Transverse colon (tissue), 4 donors: ENCODE measurements around the gene KYNU. TPM values are rescaled to one million over a fixed set of nuclear protein-coding genes. Genes with fewer than 3 reads are reported as not detected.

ENCODE experiments used
- DNase-seq: peaks from one replicate; pipeline ENCODE4 v3.0.0-alpha.2; 2019
- H3K27ac ChIP-seq, 4 donors: fragments of 200-600 bp; sonication (generic); 2 replicates each; pipeline ENCODE4 v1.5.1; 2016 to 2018; ENCODE audit warnings: inconsistent platforms in 4 of 4
- H3K27me3 ChIP-seq: fragments of 200-600 bp; sonication (generic); 2 replicates; pipeline ENCODE4 v1.5.1; 2017; ENCODE audit warnings: inconsistent platforms
- H3K36me3 ChIP-seq, 4 donors: fragments of 200-600 bp; sonication (generic); 2 replicates each; pipeline ENCODE4 v1.5.1; 2017 to 2019; ENCODE audit warnings: inconsistent platforms in 4 of 4
- H3K4me1 ChIP-seq, 4 donors: fragments of 200-600 bp; sonication (generic); 2 replicates each; pipeline ENCODE4 v1.5.1; 2017 to 2020; ENCODE audit warnings: inconsistent platforms in 4 of 4
- H3K4me3 ChIP-seq, 4 donors: fragments of 200-600 bp; sonication (generic); 1 replicate in 1 of 4; 2 replicates in 3 of 4; pipeline versions ENCODE4 v1.5.1 to v1.6.1; 2017 to 2019; ENCODE audit warnings: inconsistent platforms in 4 of 4
- H3K9me3 ChIP-seq, 2 donors: fragments of 200-600 bp; sonication (generic); 2 replicates each; pipeline ENCODE4 v1.5.1; 2017 to 2019; ENCODE audit warnings: inconsistent platforms in 2 of 2
- EP300 ChIP-seq: sonication (generic); formaldehyde crosslinking; IDR thresholded peaks from one replicate; pipeline ENCODE4 v1.6.1; 2017; ENCODE audit warnings: antibody characterized with exemption, low read depth
- POLR2A ChIP-seq: fragments of 450-650 bp; IDR thresholded peaks from one replicate; pipeline ENCODE4 v1.6.1; 2016; ENCODE audit warnings: antibody characterized with exemption, mild to moderate bottlenecking, moderate library complexity
- POLR2AphosphoS5 ChIP-seq, 3 donors: sonication (generic); formaldehyde crosslinking; IDR thresholded peaks; one replicate each; pipeline ENCODE4 v1.6.1; 2016; ENCODE audit warnings: antibody characterized with exemption in 3 of 3
- WGBS, 2 donors: methylation state at CpG; one replicate each; pipeline ENCODE4 v1.1.5; 2018; ENCODE audit warnings: low coverage in 1 of 2; 5-methylcytosine and 5-hydroxymethylcytosine counted together
- in situ Hi-C, 4 donors: fragments of 200-750 bp; cut with MboI; loops; one replicate each; pipeline versions ENCODE4 v1.15.0 to v1.15.1; 2017; ENCODE audit warnings: low sequenced_read_pairs in 3 of 4, low pct_ligation_motif_present in 1 of 4, low pct_unique_long_range_greater_than_20kb in 1 of 4
- intact Hi-C: fragments of 100-400 bp; cut with DNase I; formaldehyde crosslinking; loops from one replicate; pipeline ENCODE4 v1.15.1; 2023; ENCODE audit warnings: low total_unique reads
- total RNA-seq, 4 donors: library from RNA; depleted of rRNA; stranded (reverse); fragments of >200 nt; gene quantifications; one replicate each; pipeline ENCODE4 v1.1.0, GENCODE V29; 2016
- TF ChIP-seq, protein P1 (sequence below), 5 experiments: fragments of 200-600 bp in 3 of 5; fragments of 450-650 bp in 2 of 5; sonication (generic) in 3 of 5; IDR thresholded peaks; 1 replicate in 2 of 5; 2 replicates in 3 of 5; pipeline ENCODE4 v1.5.1; 2016 to 2017; ENCODE audit warnings: antibody characterized with exemption in 5 of 5, inconsistent platforms in 3 of 5, mild to moderate bottlenecking in 2 of 5, moderate library complexity in 1 of 5

Gene KYNU
- total RNA-seq, 4 donors from 2014 or later, result 1.2 to 4.6 TPM; not detected in 2

DNA sequence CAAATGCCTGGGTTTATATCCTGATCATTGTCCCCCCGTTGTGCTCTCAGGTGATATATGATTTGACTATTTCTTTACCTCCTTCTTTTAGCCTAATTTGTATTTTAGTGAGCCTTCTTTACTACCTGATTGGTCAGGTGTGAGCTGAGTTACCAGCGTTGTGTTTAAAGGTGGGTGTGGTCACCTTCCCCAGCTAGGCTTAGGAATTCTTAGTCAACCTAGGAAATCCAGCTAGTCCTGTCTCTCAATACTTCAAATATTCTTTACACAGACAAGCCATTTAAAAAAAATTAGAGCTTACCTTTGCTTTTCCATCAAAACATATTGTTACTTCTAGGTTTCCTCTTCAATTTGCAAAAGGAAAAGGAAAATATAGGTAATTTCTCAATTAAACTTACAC is 30.2 kb downstream of the KYNU start:
- Histone ChIP-seq H3K4me1 (no peaks in the 10 kb centered on the region), H3K4me3 (no peak overlapping the region), H3K27ac (no peak overlapping the region), H3K36me3 (no peaks in the 10 kb centered on the region), H3K27me3 (no peaks in the 10 kb centered on the region), H3K9me3 (no peaks in the 10 kb centered on the region)
- TF ChIP-seq, protein P1, sequence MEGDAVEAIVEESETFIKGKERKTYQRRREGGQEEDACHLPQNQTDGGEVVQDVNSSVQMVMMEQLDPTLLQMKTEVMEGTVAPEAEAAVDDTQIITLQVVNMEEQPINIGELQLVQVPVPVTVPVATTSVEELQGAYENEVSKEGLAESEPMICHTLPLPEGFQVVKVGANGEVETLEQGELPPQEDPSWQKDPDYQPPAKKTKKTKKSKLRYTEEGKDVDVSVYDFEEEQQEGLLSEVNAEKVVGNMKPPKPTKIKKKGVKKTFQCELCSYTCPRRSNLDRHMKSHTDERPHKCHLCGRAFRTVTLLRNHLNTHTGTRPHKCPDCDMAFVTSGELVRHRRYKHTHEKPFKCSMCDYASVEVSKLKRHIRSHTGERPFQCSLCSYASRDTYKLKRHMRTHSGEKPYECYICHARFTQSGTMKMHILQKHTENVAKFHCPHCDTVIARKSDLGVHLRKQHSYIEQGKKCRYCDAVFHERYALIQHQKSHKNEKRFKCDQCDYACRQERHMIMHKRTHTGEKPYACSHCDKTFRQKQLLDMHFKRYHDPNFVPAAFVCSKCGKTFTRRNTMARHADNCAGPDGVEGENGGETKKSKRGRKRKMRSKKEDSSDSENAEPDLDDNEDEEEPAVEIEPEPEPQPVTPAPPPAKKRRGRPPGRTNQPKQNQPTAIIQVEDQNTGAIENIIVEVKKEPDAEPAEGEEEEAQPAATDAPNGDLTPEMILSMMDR (IDR thresholded peaks at IDR 0.05), result no peak
- TF ChIP-seq EP300, result no peak
- in situ Hi-C loops (no loop called here), intact Hi-C loops (no loop called here)
- 56 to 71% methylated on average over 1 to 2 of the region's 2 CpGs for WGBS, 2 donors
- no peak for DNase-seq

DNA sequence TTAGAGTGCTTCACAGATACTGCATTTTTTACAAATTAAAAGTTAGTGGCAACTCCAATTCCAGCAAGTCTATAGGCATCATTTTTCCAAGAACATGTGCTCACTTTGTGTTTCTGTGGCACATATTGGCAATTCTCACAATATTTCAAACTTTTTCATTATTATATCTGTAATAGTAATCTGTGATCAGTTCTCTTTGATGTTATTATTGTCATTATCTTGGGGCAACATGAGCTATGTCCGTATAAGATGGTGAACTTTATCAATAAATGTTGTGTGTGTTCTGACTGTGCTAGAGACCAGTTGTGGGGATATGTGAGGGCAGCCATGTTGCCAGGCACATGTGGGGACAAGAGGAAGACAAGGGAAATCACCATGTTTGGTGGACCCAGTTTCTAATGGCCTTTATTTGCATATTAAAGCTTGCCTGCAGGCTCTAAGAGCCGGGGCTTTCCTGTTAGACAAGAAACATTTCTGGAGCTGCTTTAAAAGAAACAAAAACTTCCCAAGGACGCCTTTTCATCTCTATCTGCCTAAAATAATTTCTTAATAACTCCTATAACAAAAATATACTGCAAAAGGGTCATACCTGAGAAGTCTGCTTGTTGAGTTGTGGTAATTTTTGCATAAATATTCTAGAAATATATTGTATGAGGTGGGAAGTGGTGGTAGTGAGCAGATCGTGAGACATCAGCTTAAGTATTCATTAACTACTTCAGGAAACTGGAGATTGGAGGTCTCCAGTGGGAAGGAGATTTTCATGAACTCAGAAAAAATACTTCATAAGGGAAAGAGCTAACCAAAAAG is 37.2 kb downstream of the KYNU start:
- no peaks in the 10 kb centered on the region for H3K27me3 ChIP-seq
- H3K36me3 ChIP-seq, result no peaks in the 10 kb centered on the region
- TF ChIP-seq EP300, result no peak
- TF ChIP-seq, protein P1 (IDR thresholded peaks at IDR 0.05), result no peak
- TF ChIP-seq POLR2AphosphoS5 (IDR thresholded peaks at IDR 0.05), result no peak
- TF ChIP-seq POLR2A, result no peak
- WGBS, 2 donors, result 67 to 80% methylated on average over 4 of the region's 4 CpGs
- intact Hi-C loops (no loop called here), in situ Hi-C loops (no loop called here)
- H3K4me3 ChIP-seq, result no peak overlapping the region
- H3K9me3 ChIP-seq, result no peaks in the 10 kb centered on the region
- no peak for DNase-seq
- no peak overlapping the region for H3K27ac ChIP-seq
- no peaks in the 10 kb centered on the region for H3K4me1 ChIP-seq

DNA sequence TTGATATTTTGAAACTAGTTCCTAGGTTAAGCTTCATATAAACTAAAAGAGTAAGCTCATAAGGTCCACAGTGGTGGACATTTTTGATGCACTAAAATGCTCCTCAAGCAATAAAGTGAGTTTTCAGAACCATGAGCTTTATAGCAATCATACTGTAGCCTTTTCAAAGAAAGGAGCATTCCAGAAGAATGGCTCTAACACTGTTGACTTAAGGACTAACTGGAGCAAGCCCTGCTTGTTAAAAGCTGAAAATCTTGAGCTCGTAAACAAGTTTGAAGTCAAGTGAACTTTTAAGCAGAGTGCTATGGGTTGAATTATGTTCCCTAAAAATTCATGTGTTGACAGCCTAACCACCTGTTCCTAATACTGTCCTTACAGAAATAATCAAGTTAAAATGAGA is 38.0 kb downstream of the KYNU start:
- TF ChIP-seq POLR2AphosphoS5 (IDR thresholded peaks at IDR 0.05) (no peak), EP300 (no peak)
- in situ Hi-C loops (no loop called here), intact Hi-C loops (no loop called here)
- Histone ChIP-seq H3K9me3 (no peaks in the 10 kb centered on the region), H3K4me3 (no peak overlapping the region), H3K36me3 (no peaks in the 10 kb centered on the region), H3K4me1 (no peaks in the 10 kb centered on the region), H3K27ac (no peak overlapping the region), H3K27me3 (no peaks in the 10 kb centered on the region)
- 79 to 86% methylated on average over 1 of the region's 1 CpG for WGBS, 2 donors
- DNase-seq, result no peak

DNA sequence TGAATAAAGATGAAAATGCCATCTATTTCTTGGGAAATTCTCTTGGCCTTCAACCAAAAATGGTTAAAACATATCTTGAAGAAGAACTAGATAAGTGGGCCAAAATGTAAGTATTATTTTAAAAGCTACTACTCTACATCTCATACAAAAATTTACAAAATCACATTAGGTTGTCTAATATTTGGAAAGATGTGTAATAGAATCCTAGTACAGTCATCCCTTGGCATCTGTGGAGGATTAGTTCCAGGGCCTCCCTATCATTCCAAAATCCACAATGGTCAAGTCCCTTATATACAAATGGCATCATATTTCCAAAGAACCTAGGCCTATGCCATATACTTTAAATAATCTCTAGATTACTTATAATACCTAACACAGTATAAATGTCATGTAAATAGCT is 41.2 kb downstream of the KYNU start:
- Histone ChIP-seq H3K4me3 (no peak overlapping the region), H3K27ac (no peak overlapping the region), H3K9me3 (no peaks in the 10 kb centered on the region), H3K36me3 (no peaks in the 10 kb centered on the region), H3K27me3 (no peaks in the 10 kb centered on the region), H3K4me1 (no peaks in the 10 kb centered on the region)
- in situ Hi-C loops (no loop called here), intact Hi-C loops (no loop called here)
- no peak for DNase-seq
- TF ChIP-seq, protein P1 (IDR thresholded peaks at IDR 0.05), result no peak
- TF ChIP-seq EP300, result no peak
- no peak for TF ChIP-seq POLR2AphosphoS5 (IDR thresholded peaks at IDR 0.05)
- TF ChIP-seq POLR2A, result no peak

DNA sequence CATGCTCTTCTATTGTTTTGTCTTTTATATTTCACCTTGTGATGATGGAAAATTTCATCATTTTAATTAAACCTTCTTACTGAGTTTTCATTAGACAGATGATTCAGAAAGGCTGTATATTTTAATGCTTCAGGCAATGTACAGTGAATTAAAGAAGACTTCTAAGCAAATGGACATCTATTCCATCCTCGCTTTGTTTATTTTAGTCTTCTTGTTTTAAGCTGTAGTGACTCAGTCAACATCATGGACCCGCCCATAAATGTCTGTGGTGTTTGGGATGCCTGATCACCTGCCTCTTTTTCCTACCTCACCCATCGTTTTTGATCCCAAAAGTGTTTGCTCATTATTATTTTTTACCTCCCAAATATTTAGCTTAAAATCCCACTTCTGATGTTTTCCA is 43.1 kb downstream of the KYNU start:
- Histone ChIP-seq H3K36me3 (no peaks in the 10 kb centered on the region), H3K27ac (no peak overlapping the region), H3K4me1 (no peaks in the 10 kb centered on the region), H3K9me3 (no peaks in the 10 kb centered on the region), H3K4me3 (no peak overlapping the region), H3K27me3 (no peaks in the 10 kb centered on the region)
- in situ Hi-C loops, result no loop called here
- no peak for DNase-seq
- TF ChIP-seq EP300 (no peak), POLR2A (no peak), POLR2AphosphoS5 (IDR thresholded peaks at IDR 0.05) (no peak)
- TF ChIP-seq, protein P1 (IDR thresholded peaks at IDR 0.05), result no peak
- WGBS, 2 donors, result 57 to 61% methylated on average over 3 of the region's 3 CpGs
- intact Hi-C loops, result no loop called here
